Panc1 (cell line): ENCODE data around the gene MLLT3. TPM values are rescaled to one million over a fixed set of nuclear protein-coding genes. Genes with fewer than 3 reads are reported as not detected.

Experiments
- ATAC-seq: fragments of 200-7000 bp; cut with Tn5 transposase; 2 replicates; pipeline ENCODE4 v1.9.1; 2020; ENCODE audit warnings: mild to moderate bottlenecking, moderate library complexity
- BruUV-seq: library from RNA; stranded (reverse); fragments of 400-500 nt; replicated peaks from 2 replicates; lab custom pipeline; 2021; lab: Mats Ljungman, UMichigan
- CTCF ChIA-PET: fragments of 300-600 bp; sonication (Branson Sonifier 250); formaldehyde crosslinking; loops from one replicate; lab custom pipeline; 2022; ENCODE audit warnings: antibody characterized with exemption; lab: Charles Lee
- POLR2A ChIA-PET: fragments of 300-600 bp; sonication (Branson Sonifier 250); formaldehyde crosslinking; loops from one replicate; lab custom pipeline; 2022; ENCODE audit warnings: antibody characterized with exemption; lab: Charles Lee
- DNase-seq: peaks from one replicate; pipeline ENCODE4 v3.0.0-alpha.2; 2010; ENCODE audit warnings: low read depth, low spot score
- H3K27ac ChIP-seq: 2 replicates; pipeline ENCODE4 v1.5.1; 2011; ENCODE audit warnings: mild to moderate bottlenecking, low read length, inconsistent platforms
- H3K27me3 ChIP-seq: fragments of 200-500 bp; sonication (Bioruptor generic); 2 replicates; pipeline ENCODE4 v1.6.0; 2014; ENCODE audit warnings: low read length, inconsistent platforms; ENCODE audit not compliant: control insufficient read depth, insufficient read depth
- H3K36me3 ChIP-seq: fragments of 200-500 bp; sonication (Bioruptor generic); 2 replicates; pipeline ENCODE4 v1.5.1; 2014; ENCODE audit warnings: inconsistent platforms, mild to moderate bottlenecking, low read length, moderate library complexity; ENCODE audit not compliant: control insufficient read depth, insufficient read depth
- H3K4me1 ChIP-seq: 2 replicates; pipeline ENCODE4 v1.5.1; 2011; ENCODE audit warnings: inconsistent platforms, mild to moderate bottlenecking, low read length, moderate library complexity; ENCODE audit not compliant: control insufficient read depth, insufficient read depth
- H3K4me3 ChIP-seq, 2 experiments: 2 replicates each; pipeline ENCODE4 v1.5.1; 2011 to 2012; ENCODE audit warnings: low read depth in 2 of 2, low read length in 2 of 2, mild to moderate bottlenecking in 2 of 2, inconsistent platforms in 1 of 2, moderate library complexity in 1 of 2
- H3K9me3 ChIP-seq: fragments of 200-500 bp; sonication (Bioruptor generic); 2 replicates; pipeline ENCODE4 v1.5.1; 2014; ENCODE audit warnings: low read depth, mild to moderate bottlenecking, inconsistent platforms, low read length, moderate library complexity; ENCODE audit not compliant: control insufficient read depth, insufficient read depth
- CTCF ChIP-seq: fragments of 450-650 bp; IDR thresholded peaks from 2 replicates; pipeline ENCODE4 v1.5.1; 2017; ENCODE audit warnings: mild to moderate bottlenecking
- POLR2AphosphoS5 ChIP-seq: IDR thresholded peaks from 2 replicates; pipeline ENCODE4 v1.6.1; 2012; ENCODE audit warnings: mild to moderate bottlenecking, low read depth, low read length, moderate library complexity
- REST ChIP-seq, 2 experiments: IDR thresholded peaks; 2 replicates each; pipeline ENCODE4 v1.6.1; 2011 to 2012; ENCODE audit warnings: low read depth in 2 of 2, control low read depth in 1 of 2, low read length in 1 of 2, mild to moderate bottlenecking in 1 of 2, moderate library complexity in 1 of 2; ENCODE audit not compliant: insufficient read depth in 1 of 2
- SIN3A ChIP-seq: IDR thresholded peaks from 2 replicates; pipeline ENCODE4 v1.6.1; 2012; ENCODE audit warnings: low read depth, mild to moderate bottlenecking, low read length, moderate library complexity, borderline replicate concordance; ENCODE audit not compliant: insufficient read depth
- TCF7L2 ChIP-seq: IDR thresholded peaks from 2 replicates; pipeline ENCODE4 v1.6.1; 2011; ENCODE audit warnings: mild to moderate bottlenecking, low read depth, low read length, inconsistent platforms
- in situ Hi-C: cut with HindIII; loops from 2 replicates; pipeline ENCODE4 v1.10.0; 2016; ENCODE audit warnings: low sequenced_read_pairs, low pct_unique_long_range_greater_than_20kb
- intact Hi-C: fragments of 100-400 bp; cut with micrococcal nuclease; formaldehyde crosslinking; loops from one replicate; pipeline ENCODE4 v1.10.0; 2022; ENCODE audit not compliant: unreplicated experiment
- total RNA-seq: library from RNA; stranded (reverse); gene quantifications from one replicate; pipeline ENCODE4 v1.2.1, GENCODE V29; 2021; ENCODE audit not compliant: unreplicated experiment

Gene MLLT3
- total RNA-seq, 1 experiment from 2014 or later = 0.49 TPM

DNA sequence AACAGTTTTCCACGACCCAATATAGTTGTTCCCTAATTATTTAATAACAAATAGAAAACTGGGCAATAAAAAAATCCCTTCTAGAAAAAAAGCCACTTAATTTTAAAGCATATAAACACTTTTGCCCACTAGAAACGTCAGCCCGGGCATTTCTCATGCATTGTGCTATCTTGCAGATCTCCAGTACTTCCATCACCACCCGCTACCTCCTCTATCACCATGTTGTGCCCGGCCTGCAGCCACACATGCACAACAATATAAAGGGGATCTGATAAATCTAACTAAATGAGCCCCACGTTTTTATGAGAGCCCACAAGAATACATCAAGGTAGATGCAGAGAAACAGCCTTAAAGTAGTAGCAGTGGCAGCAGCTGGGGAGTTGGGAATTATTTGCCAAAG, 272.7 kb downstream of the MLLT3 start:
- Histone ChIP-seq H3K9me3 (no peaks in the 10 kb centered on the region), H3K4me1 (no peaks in the 10 kb centered on the region), H3K36me3 (no peaks in the 10 kb centered on the region), H3K4me3 (no peak overlapping the region), H3K27me3 (no peaks in the 10 kb centered on the region), H3K27ac (no peak overlapping the region)
- CTCF ChIA-PET = no interaction called here
- intact Hi-C loops = no loop called here
- DNase-seq (no peak), ATAC-seq (no peak)
- no TSS peak for BruUV-seq
- in situ Hi-C loops = no loop called here
- POLR2A ChIA-PET = no interaction called here
- TF ChIP-seq CTCF = no peak
- no peak for TF ChIP-seq TCF7L2
- no peak for TF ChIP-seq REST (IDR thresholded peaks at IDR 0.05; ENCODE audit: insufficient read depth in 1 of 2, low read depth in 2 of 2, low read length in 1 of 2)
- TF ChIP-seq POLR2AphosphoS5 = no peak
- TF ChIP-seq SIN3A = no peak

DNA sequence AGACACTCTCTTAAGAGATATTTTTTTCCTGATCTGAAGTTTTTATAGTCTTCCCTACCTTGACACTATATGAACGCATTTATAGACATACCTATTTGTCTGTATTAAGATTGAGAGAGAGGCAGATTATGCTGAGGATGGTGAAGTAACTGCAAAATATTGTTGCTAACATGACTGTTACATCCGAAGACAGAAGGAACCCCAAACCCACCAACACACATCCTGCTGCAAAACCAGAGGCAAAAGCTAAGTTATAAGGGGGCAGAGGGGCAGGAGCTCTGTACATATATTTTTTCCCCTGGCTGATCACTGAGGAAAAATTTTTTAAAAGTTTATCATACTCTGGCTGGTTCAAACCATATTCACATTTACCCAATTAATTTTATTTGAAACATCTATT, 279.0 kb downstream of the MLLT3 start:
- no peak for TF ChIP-seq SIN3A
- ChIA-PET POLR2A (no interaction called here), CTCF (no interaction called here)
- in situ Hi-C loops = no loop called here
- H3K9me3 ChIP-seq = no peaks in the 10 kb centered on the region
- BruUV-seq = no TSS peak
- H3K27ac ChIP-seq = no peak overlapping the region
- no peaks in the 10 kb centered on the region for H3K27me3 ChIP-seq
- H3K4me3 ChIP-seq = no peak overlapping the region
- H3K36me3 ChIP-seq = no peaks in the 10 kb centered on the region
- ATAC-seq = no peak
- no peaks in the 10 kb centered on the region for H3K4me1 ChIP-seq
- intact Hi-C loops = no loop called here
- DNase-seq = no peak

DNA sequence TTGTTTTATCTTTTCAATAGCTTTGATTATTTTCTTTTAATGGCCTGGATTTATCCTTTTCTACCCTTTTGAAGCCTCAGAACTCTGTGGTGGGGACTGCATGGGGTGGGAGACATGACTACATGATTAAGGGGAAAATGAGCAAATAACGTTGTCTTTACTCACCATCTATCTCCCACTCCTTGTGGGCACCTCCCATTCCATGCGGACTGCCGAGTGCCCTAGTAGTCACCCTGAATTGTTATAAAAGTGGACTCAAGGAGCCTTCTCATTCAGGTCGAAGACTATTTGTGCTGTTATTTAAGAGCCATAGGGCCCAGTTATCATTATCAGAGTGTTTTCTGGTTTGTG, 281.8 kb downstream of the MLLT3 start:
- Histone ChIP-seq H3K36me3 (no peaks in the 10 kb centered on the region), H3K4me1 (no peaks in the 10 kb centered on the region), H3K4me3 (no peak overlapping the region), H3K27me3 (no peaks in the 10 kb centered on the region), H3K9me3 (no peaks in the 10 kb centered on the region), H3K27ac (no peak overlapping the region)
- intact Hi-C loops (no loop called here), in situ Hi-C loops (no loop called here)
- BruUV-seq = no TSS peak
- ChIA-PET CTCF (no interaction called here), POLR2A (no interaction called here)
- DNase-seq = no peak
- ATAC-seq = no peak
- TF ChIP-seq SIN3A = no peak
- TF ChIP-seq CTCF = no peak
- no peak for TF ChIP-seq REST (IDR thresholded peaks at IDR 0.05; ENCODE audit: insufficient read depth in 1 of 2, low read depth in 2 of 2, low read length in 1 of 2)
- no peak for TF ChIP-seq TCF7L2
- TF ChIP-seq POLR2AphosphoS5 = no peak
